ENCODE measurements around the gene RET.

The RET gene

GRCh38 chr10:43044961-43045621, 31.8 kb upstream of the RET start:
- no peak for DNase-seq

GRCh38 chr10:43045631-43046287, 31.1 kb upstream of the RET start:
- no peak for DNase-seq

- DNase-seq: no peak
These were observed 30.4 kb upstream of the RET start for GRCh38 chr10:43046288-43046991.

DNA sequence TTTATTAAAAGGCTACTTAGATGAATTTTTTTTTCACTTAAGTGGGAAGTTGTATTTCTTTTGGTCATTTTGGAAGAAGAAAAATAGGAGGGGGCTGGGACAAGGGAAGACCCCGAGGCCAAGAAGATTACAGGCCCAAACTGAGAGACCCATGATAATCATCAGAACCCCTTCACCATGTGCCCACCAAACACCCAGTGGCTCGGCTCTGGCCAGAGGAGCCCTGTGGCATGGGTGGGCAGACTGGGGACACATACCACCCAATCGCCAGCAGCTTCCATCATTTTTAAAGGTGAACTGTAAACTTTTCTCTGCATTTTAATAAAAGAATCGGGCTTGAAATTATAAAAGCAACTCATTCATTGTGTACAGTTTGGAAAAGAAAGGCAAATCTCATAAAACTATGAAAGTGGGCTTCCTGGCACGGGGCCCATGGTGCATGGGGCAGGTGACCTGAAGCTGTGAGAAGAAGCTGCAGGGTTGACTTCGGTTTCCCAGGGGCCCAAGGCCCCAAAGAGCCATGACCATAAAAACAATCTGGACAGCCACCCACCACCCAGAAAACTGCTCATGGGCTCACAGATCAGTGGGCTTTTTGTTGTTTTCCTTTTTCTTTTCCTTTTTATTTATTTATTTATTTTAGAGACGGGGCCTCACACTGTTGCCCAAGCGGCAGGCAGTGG, 29.4 kb upstream of the RET start:
- no peak for DNase-seq

DNA sequence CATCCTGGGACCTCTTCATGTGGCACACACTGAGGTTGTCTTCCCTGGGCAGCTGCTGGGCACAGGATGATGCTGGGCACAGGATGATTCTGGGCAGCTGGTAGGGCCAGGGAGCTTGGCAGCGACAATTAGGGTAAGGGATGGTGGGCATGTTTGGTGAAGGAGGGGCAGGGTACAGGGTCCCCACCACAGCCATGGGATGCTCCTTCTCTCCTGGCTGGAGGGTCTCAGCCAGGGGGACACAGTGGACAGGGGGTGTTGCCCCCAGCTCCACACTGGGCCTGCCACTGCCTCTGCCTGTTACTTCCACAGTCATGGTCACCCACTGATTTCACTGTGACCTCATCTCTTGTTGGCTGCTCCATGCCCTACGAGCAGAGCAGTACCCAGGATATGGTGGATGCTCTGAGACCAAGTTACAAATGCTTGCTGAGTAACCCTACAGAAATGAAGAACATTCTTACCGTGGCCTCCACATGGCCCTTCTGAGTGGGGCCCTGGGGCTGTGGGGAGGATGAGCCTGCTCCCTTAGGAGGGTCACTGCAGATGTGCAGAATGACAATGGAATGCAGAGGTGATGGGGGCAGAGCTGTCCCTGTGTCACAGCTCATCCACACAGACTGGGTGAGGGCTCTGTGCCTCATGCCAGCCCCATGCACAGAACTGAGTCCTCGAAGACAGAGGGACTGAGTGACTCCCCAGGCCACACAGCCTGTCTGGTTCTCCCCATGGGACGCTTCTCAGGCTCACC, 28.4 kb upstream of the RET start:
- DNase-seq: no peak

DNA sequence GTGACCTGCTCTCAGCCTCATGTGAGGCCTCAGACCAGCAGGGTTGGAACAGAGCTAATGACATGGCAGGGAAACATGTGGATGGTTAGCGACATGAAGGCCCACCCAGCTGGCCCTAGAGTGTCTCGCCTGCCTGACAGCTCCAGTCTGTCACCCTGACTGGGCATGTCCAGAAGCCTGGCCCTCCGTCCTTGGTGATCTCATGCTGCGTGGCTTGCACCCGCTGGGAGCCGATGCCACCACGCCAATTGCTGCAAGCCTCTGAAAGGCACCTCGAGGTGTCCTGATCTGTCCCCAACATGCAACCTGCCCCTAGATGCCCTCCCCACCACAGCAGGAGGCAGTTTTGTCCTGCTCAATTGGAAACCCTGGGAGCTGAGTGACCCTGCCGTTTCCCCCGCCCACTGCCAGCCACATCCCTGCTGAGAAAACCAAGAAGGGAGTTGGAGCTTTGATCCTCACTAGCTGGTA, 27.8 kb upstream of the RET start:
- no peak for DNase-seq

DNA sequence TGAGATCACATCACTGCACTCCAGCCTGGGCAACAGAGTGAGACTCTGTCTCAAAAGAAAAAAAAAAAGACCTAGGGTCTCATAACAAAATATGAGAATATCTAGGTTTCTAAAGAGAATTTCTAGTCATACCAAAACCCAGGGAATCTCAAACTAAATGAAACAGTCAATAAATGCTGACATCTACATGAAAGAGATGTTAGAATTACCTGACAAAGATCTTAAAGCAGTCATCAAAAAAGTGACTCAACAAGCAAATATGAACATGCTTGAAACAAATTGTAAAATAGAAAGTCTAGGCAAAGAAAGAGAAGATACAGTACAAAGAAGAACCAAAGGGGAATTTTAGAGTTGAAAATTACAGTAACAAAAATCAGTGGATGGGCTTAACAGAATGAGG, 26.9 kb upstream of the RET start:
- DNase-seq: no peak

GRCh38 chr10:43053825-43054224, 23.0 kb upstream of the RET start:
- no peak for DNase-seq

GRCh38 chr10:43054593-43054992, 22.3 kb upstream of the RET start:
- DNase-seq: no peak

- DNase-seq: no peak
These were observed 21.7 kb upstream of the RET start for GRCh38 chr10:43055217-43055616.

- no peak for DNase-seq
These were observed 20.8 kb upstream of the RET start for GRCh38 chr10:43055991-43056567.

- DNase-seq: no peak
These were observed 20.3 kb upstream of the RET start for GRCh38 chr10:43056568-43057011.

DNA sequence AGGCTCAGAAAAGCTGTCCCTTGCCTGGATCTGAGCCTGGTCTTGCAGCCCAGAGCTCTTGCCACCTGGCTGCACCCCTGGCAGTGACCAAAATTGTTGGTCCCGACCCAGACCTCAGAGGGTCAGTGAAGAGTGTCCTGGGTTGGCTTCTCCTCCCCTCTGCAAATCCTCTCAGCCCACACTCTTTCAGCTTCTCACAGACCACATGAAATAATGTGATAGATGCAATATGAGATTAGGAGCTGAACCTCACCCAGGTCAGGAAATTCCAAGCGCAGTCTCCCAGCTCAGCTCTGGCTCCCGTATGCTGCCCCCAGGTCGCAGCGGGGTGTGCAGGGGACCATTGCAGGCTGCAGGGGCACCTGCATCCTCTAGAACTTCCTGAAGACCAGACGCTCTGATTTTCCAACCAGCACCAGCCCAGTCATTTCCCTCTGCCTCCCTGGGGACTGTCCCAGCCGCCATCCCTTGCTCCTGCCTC, 19.6 kb upstream of the RET start:
- DNase-seq: no peak

DNA sequence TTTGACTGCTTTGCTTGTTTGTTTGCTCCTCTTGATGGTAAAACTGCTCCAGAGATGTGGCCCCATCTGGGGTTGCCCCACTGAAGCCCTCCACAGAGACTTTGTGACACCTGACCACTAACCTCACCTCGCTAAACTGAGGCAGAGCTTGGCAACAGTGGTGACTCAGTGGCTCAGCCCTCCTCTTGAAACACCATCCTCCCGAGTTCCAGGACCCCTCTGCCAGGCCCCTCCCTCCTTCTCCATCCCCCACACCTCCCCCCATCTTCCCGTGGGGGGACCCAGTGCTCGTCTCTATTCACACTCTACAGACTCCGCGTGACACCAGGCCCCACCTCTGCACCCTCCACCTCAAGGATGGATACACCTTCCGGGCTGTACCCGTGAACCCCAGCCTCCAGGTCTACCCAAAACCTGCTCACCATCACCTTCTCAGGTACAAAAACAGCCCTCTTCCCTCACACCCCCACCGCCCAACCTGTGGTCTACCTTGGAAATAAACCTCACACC, 19.0 kb upstream of the RET start:
- no peak for DNase-seq

- no peak for DNase-seq
These were observed 18.0 kb upstream of the RET start for GRCh38 chr10:43058716-43059335.

DNA sequence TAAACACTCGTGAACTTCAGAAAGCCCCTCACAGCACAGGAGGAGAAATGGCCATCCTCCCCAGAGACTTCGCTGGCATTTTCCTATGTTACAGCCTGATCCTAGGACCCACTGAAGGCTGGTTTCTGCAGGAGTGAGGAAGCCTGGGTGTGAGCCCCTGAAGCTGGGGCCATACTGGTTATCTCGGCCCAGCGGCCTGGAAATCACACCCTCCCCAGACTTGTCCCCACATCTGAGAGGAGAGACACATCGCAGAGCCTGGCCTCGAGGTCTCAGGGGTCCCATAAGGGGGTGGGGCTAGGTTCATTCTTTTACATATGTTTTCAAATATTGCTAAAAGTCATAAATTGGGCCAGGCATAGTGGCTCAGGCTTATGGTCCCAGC, 17.5 kb upstream of the RET start:
- DNase-seq: no peak

- DNase-seq: no peak
These were observed 17.0 kb upstream of the RET start for GRCh38 chr10:43059828-43060227.

GRCh38 chr10:43060291-43060690, 16.6 kb upstream of the RET start:
- DNase-seq: no peak

DNA sequence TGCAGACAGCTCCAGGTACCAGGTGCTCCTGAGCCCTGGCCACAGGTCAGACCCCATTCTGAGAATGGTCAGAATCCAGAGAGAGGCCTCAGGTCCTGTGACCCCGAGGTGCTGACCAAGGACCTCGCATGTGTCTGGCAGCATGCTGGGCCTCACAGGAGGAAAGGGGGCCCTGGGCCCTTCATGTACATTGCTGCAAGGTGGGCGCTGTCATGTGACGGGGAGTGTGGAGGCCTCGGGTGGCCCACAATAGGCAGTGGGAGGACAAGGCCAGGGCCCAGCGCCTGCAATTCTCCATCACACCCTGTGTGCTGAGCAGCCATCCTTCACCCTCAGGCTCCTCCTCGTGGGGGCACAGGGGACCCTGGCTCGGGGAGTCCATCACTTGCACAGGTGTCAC, 15.5 kb upstream of the RET start:
- DNase-seq: no peak

DNA sequence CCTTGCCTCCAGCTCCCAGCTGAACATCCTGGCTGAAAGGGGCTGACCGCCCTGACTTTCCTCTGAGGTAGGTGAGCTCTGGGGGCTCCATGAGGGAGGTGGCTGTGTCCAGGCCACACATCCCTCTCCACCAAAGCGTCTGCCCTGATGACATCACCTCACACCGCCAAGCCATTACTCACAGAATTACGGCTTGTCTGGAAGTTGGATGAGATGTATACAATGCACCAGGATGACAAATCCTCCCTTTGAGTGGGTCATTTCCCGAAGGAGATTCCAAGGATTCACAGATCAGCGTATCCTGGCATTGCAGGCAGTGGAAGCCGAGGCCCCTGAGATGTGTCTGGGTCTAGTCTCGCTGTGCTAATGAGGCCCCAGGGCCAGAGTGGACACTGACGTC, 15.1 kb upstream of the RET start:
- no peak for DNase-seq

- no peak for DNase-seq
These were observed 14.3 kb upstream of the RET start for GRCh38 chr10:43062402-43063160.
